Measurements from ENCODE around the gene BORA.

DNA sequence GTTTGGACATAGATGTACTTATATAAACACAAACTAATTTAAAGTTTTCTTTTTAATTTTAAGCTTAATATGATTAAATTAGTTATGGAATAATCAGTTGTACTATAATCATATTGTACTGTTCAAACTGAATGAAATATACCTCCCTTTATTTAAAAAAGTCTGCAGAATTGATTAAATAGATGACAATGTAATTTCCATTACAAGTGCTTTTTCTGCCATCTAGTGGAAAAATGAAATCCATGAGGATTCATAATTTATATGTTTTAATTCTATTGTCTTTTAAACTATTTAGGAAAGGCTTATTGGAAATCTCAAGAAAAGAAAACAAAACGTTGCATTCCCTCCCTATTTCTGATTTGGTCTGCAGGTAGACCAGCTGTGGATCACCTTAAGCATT is 31.1 kb upstream of the BORA start:
- TF ChIP-seq TAF1 (IDR thresholded peaks at IDR 0.05; ENCODE audit: low read depth, low read length) (no peak), POLR2A (IDR thresholded peaks at IDR 0.05; ENCODE audit: low read depth, low read length) (no peak)
